HG03159 (cell line): Measurements from ENCODE around the gene RALGAPA1.
"Not testable (repeated sequence)": the region's sequence is repeated elsewhere in the genome, so short reads cannot be mapped to it uniquely, and the experiment has no call there.

Experiments used
- ATAC-seq: cut with Tn5 transposase; IDR thresholded peaks from one replicate; pipeline ENCODE4 v1.9.1; 2021; ENCODE audit warnings: mild to moderate bottlenecking, moderate library complexity; ENCODE audit not compliant: unreplicated experiment

Gene RALGAPA1

DNA sequence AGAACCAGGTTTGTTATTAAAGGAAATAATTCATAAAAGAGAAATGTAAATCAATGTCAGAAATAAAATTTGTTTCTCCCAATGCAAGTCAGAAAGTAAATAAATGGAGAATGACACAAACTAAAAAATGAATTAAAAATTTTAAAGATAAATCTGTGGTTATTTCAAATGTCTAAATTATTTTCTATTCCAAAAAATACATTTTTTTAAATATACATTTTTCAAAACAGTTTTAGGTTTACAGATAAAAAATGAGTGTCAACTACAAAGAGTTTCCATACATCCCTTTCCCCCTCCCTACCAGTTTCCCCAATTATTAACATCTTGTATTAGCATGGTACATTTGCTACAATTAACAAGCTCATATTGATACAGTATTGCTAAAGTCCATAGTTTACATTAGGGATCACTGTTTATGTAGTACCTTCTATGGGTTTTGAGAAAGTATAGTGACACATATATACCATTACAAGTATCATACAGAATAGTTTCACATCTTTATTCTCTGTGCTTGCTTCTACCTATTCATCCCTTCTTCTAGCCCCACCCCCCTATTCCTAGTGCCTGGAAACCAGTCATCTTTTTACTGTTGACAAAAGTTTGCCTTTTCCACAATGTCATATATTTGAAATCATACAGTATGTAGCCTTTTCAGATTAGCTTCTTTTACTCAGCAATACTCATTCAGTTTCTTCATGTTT, 104.2 kb downstream of the RALGAPA1 start:
- no peak for ATAC-seq

DNA sequence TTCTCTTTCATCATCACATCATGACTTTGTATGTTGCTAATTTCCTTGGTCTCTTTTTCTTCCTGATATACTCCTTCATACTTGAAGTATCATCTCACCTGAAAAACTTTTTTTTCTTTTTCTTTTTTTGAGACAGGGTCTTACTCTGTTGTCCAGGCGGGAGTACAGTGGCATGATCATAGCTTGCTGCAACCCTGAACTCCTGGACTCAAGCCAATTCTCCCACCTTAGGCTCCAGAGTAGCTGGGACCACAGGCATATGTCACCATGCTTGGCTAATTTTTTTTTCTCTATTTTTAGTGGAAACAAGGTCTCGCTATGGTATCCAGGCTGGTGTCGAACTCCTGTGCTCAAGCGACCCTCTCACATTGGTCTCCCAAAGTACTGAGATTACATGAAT, 107.6 kb downstream of the RALGAPA1 start:
- ATAC-seq, result no peak

DNA sequence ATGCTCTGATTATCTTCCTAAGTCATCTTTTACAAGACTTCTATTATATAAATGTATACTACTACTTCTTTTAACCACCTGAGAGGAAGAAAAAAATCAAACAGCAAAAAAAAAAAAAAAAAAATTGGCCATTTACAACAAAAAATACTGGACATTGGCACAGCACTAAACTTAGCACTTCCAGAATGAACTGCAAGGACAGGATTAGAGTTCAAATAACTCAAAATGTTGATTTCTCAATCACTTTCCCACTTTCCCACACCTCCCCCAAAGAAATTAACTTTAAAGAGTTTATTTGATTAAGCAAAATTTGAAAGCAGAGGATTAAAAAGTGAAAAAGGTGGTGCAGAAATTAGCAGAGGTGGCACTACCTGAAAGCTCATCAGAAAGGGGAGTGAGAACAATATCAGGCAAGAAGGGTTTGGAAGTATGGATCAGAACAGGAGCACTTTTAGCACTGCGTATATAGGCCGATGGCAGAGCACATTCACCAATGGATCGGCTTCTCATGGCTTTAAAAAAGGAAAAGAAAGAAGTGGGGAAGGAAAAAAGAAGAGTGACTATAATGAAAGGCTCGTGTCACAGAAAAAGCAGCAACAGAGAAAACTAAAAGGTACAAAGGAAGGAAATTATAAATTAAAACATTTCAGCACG, 109.2 kb downstream of the RALGAPA1 start:
- no peak for ATAC-seq

DNA sequence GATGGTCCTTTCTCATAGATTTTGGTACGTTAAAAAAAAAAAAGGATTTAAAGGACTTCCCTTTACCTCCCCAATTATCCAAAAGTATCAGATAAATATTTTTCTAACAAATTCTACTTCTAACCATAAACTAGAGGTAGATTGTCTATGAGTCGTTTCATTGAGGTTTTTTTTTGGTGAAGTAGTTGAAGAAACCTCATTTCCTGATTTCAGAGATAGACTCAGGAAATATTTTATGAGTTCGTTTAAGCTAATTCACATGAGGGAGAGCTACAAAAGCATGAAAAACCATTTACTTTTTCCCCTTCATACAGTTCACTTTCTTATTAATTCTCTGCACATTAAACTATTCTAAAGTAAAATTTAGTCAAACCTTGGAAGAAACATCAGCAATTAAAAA, 112.5 kb downstream of the RALGAPA1 start:
- ATAC-seq, result no peak

DNA sequence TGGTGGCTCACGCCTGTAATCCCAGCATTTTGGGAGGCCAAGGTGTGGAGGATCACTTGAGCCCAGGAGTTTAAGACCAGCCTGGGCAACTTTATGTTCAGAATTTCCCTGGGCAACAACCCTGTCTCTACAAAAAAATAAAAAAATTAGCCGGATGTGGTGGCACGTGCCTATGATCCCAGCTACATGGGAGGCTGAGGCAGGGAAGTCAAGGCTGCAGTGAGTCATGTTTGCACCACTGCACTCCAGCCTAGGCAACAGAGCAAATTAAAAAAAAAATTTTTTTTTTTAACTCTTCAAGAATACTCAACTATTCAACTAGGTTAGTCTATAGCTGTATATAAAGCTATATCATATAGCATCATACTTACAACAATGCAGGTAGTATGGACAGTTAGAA, 113.0 kb downstream of the RALGAPA1 start:
- ATAC-seq, result no peak

DNA sequence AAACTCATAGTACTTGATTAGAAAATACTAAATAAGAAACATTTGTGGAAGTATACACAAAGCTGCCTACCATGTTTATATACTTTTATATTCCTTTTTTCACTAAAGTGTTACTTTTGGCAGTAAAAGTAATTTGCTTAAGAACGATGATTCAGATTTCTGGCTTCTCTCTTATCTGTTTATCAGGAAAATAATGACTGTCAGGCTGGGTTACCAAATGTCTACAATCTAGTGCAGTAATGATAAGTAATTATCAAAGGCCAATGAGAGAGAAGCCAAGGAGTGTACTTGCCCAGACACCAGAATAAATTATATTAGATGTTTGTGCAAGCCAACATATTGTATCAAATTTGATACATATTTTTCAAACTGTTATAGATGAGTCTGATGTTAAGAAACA, 113.4 kb downstream of the RALGAPA1 start:
- ATAC-seq, result no peak

DNA sequence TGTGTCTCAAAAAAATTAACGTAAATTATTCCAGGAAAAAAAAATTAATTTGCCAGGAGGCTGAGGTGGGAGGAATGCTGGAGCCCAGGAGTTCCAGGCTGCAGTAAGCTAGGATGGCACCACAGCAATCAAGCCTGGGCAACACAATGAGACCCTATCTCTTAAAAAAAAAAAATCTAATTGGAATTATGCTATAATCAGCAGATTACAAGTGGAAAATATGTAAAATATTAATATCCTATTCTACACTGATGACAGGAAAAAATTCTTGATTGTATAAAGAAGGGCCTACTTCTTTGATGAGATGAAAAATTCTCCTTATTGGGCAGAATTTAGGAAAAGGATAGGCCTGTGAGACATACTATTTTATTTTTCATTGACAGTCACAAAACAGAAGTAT, 114.0 kb downstream of the RALGAPA1 start:
- no peak for ATAC-seq

DNA sequence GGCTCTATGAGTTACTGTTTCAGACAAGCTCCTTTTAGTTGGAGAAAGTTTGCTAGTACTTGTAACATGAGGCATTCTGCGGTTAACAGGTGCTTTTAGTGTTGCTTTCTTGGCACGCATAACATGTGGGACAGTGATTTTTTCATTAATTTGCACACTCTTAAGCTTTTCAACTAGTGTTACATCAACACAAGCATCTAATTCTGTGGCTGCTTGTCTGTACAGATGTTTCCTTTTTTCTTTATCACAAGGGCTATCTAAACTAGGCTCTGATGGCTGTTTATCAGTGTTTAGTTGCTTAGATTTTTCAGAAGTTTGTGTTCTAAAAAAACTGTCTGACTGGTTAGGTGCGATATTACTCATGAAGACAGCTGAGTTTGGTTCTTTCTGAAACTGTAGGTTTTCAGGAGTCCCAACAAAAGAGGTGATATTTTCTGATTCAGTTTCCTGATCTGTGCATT, 120.1 kb downstream of the RALGAPA1 start:
- no peak for ATAC-seq

DNA sequence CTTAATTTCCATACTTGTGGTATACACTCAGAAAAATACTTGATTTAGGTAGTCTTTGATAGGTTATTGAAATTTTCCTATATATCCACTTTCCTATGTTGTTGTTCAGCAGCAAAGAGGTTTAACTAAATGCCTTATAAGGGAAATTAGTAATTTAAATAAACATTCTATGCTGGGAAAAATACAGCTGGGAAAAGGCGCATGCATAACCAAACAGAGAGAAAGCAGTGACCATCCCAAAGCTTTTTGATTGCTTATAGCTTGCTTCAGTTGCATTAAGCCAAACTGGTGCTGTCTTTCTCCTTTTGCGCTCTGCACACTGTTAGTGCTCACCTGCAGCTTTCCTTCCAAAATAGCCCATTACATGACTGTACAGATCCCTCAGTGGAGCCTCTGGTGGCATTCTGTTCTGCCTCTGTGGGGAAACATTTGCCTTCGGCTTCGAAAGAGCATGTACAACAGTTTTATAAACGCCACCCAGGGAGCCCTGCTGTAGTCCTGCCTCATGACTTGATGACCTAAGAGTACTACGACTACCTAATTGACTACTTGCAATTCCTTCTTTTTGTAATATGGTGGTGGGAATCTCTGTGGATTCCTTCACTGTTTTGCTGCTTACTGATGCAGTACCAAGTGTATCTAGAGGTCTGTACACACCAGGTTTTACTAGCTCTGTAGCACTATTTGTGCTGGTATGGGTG, 120.8 kb downstream of the RALGAPA1 start:
- ATAC-seq, result no peak

DNA sequence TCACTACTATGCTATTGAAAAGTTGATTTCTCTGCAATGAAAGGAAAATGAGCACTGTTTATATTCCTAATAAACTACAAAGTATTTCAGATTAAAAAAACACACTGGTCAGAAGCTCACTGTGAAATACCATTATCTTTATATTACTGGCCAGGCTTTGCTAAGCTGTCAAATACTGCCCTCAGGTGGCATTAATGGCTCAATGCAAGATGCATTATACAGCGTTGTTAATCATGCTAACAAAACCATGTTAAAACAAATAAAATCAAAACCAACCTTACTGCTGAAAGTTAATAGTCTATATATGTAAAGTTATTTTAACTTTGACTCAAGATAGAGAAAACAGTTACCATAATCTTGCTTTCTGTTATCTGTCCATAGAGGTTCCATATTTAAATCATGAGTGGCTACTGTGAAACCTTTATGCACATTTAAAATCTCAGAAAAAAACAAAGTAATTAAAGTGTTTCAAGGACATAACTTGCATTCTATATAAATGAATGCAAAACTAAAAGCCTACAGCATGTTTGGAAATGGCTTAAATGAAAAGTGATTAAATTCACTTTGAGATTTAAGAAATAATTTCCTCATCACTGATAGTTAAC, 121.7 kb downstream of the RALGAPA1 start:
- no peak for ATAC-seq

DNA sequence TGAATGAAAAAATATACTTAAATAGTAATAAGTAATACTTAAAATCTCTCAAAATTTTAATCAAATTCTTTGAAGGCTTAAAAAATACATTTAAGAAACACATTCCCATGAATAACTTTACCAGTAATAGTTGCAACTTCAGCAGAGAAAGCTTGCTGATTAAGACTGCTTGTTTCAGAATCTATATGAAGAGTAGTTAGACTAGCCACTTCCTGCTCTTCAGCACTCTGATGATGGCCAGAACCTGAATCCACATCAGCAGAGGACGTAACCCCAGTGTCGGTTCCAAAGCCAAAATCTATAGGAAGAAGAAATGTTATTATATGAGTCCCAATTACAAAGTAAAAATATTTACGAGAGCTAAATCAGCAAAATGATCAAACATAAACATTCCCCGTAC, 125.4 kb downstream of the RALGAPA1 start:
- ATAC-seq, result not testable (repeated sequence)

DNA sequence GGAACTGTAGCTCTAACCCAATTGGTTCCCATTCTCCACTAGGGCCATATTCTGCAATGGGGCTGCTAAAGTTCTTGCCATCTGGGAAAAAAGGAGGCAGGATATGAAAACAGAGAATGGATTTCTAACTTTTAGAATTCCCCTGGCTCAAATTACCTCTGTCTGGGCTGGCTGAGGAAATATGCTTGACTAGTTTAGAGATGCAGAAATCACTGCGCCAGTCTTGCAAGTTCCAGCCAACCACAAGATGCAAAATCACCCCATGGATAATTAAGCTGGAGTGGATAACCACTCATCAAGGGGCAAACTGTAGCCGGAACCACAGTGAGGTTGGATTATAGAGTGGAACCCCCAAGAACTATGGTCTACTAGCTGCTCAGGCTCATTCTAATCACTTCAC, 126.3 kb downstream of the RALGAPA1 start:
- no peak for ATAC-seq

DNA sequence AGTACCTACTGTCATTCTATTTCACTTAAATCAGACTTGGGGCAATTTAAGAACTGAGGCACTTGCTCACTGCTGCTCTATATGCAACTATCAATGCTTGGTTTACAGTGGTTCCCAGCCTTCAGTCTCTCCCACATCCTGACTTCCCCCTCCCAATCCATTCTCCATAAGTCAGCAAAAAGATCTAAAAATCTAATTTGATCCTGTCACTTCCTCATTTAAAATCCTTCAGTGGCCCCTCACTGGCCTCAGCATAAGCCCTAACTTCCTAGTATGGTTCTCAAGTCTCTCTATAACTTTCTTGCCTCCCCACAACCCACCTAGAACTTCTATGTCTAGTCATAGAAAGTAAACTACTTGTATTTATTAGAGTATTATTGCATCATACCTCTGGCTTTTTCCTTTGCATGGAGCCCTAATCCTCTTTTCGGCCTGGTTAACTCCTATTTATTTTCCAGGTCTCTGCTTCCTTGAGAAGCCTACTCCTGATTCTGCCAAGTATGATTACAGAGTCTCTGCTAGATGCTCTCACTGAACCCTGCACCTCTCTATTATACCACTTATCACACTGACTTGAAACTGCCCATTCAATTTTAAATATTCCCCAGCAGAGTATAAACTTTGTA, 130.6 kb downstream of the RALGAPA1 start:
- no peak for ATAC-seq

DNA sequence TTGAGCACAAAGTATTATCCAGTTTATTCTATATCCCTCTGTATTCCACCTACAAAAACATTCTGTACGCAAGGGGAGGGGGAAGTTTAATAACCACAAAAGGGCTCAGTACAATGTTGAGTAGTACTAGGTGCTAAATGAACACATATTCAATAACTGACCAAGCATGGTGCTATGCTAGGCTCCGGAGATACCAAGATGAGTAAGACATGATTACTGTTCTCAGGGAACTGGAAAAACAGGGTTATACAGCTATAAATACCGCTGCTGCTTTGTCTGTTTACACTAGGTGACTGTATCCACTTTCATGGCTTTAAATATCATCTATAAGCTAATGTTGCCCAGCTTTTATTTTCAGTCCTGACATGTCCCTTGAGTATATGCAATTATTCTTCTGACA, 139.3 kb downstream of the RALGAPA1 start:
- no peak for ATAC-seq

DNA sequence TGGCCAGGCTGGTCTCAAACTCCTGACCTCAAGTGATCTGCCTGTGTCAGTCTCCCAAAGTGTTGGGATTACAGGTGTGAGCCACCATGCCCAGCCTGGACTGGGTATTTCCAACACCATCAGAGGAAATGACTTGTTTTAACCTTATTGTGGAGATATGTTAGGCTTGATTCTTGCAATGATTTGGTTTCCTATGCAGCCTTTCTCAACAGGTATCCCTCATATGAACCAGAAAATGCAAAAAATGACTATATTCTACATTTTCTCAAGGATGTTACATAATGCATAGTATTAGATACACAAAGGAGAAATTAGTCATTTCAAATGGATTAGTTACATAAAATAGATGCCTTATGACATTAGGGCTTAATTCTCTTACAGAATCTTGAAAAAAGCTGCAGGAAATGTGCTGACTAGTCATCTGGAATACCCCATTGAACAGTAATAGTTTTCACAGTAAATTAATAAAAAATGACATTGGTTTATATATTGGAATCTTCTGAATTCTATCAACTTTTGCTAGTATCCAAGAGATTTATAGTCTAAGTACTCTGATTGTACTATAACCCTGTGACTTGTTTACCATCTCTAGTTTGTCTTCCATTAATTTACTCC, 142.6 kb downstream of the RALGAPA1 start:
- ATAC-seq, result no peak

DNA sequence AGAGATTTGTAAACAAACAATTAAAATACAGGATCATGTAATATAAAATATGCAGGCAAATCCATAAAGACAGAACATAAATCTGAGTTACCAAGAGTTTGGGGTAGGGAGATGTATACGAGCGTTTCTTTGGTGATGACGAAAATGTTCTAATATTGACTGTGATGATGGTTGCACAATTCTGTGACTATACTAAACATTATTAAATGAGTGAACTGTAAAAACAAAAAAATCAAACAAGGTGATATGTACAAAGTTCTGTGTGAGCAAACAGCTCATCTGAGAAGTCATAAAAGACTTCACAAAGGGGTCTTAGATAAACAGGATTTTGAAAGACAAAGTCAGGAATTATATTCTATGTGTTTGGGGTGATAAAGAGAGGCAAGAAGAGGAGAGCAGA, 147.2 kb downstream of the RALGAPA1 start:
- no peak for ATAC-seq

DNA sequence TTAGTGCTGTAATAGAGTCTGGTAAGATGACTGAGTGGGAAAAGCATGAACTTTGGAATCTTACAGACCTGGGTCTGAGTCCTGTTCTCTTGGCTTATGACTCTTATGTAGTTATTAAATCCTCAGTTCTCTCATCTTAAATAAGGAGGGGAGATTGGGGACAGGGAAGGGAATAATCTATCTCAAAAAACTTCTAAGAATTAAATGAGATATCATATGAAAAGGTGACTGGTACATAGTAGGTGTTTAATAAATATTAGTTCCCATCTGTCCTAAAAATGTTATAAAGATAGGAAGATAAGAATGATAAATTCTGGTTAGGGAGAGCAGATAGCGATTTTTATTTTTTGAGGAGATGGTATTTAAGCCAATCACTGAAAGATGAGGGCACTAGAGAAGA, 156.1 kb downstream of the RALGAPA1 start:
- ATAC-seq, result no peak

DNA sequence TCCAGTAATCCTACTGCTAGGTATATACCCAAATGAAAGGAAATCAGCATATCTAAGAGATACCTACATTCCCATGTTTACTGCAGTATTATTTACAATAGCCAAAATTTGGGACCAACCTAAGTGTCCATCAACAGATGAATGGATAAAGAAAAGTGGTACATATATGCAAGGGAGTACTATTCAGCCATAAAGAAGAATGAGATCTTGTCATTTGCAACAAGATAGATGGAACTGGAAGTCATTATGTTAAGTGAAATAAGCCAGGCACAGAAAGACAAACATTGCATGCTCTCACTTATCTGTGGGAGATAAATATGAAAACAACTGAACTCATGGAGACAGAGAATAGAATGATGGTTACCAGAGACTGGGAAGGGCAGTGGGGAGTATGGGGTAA, 165.6 kb downstream of the RALGAPA1 start:
- no peak for ATAC-seq

DNA sequence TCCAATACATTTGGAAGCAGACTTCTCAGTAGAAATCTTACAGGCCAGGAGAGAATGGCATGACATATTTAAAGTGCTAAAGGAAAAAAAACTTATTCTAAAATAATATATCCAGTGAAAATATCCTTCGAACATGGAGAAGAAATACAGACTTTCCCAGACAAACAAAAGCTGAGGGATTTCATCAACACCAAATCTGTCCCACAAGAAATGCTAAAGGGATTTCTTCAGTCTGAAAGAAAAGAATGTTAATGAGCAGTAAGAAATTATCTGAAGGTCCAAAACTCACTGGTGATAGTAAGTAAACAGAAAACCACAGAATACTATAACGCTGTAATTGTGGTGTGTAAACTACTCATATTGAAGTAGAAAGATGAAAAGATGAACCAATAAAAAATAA, 171.2 kb downstream of the RALGAPA1 start:
- no peak for ATAC-seq

DNA sequence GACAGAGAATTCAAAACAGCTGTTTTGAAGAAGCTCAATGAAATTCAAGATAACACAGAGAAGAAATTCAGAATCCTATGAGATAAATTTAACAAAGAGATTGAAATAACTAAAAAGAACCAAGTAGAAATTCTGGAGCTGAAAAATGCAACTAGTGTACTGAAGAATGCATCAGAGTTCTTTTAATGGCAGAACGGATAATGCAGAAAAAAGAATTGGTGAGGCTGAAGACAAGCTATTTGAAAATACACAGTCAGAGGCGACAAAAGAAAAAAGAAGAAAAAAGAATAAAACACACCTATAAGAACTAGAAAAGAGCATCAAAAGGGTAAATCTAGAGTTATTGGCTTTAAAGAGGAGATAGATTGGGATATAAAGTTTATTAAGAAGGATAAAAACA, 171.8 kb downstream of the RALGAPA1 start:
- no peak for ATAC-seq

DNA sequence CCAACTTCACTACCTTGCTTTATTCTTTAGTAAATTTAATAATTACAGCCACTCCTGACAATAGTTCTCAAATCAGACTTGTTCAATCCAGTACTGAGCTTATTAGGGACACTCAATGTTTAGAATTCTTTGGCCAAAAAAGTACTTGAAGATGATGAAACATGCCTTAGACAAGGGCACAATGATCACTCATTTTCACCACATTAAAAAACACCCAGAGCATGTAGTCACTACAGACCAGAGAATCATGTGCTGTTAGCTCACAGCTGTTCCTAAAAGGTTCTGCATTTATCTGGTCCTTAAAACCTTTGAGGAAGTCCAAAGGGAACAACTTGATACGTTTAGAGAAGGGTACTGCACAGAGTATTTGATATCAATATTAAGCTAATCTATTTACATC, 176.4 kb downstream of the RALGAPA1 start:
- ATAC-seq, result no peak
